Activated CD8-positive, alpha-beta memory T cell treated with anti-CD3 and anti-CD28 coated beads for 24 hours (primary cell): ENCODE measurements around the gene PPP1R1B.

Experiments used
- DNase-seq: peaks from one replicate; pipeline ENCODE4 v3.0.0-alpha.2; 2020

Gene PPP1R1B

GRCh38 chr17:39600997-39601597 is 25.7 kb upstream of the PPP1R1B start:
- no peak for DNase-seq

GRCh38 chr17:39601758-39602532 is 24.8 kb upstream of the PPP1R1B start:
- DNase-seq: no peak

GRCh38 chr17:39602533-39603303 is 24.0 kb upstream of the PPP1R1B start:
- DNase-seq: no peak

- DNase-seq: no peak
Measured at GRCh38 chr17:39603304-39604016, 23.3 kb upstream of the PPP1R1B start.

GRCh38 chr17:39604911-39605491 is 21.8 kb upstream of the PPP1R1B start:
- no peak for DNase-seq

GRCh38 chr17:39605492-39606433 is 21.0 kb upstream of the PPP1R1B start:
- no peak for DNase-seq

- DNase-seq: peak; percentile 64
Measured at GRCh38 chr17:39606434-39607056, 20.2 kb upstream of the PPP1R1B start.

- peak; percentile 54 for DNase-seq
Measured at GRCh38 chr17:39607057-39607850, 19.5 kb upstream of the PPP1R1B start.

- no peak for DNase-seq
Measured at GRCh38 chr17:39607851-39608130, 19.0 kb upstream of the PPP1R1B start, which contains the start of gene NEUROD2. Gene NEUROD2, minus strand, starts transcription at chr17:39607920. Its CDS starts 1,321 bp downstream, at chr17:39606599.

- no peak for DNase-seq
Measured at GRCh38 chr17:39608142-39608981, 18.4 kb upstream of the PPP1R1B start.

- DNase-seq: no peak
Measured at GRCh38 chr17:39609416-39610025, 17.2 kb upstream of the PPP1R1B start.

GRCh38 chr17:39611401-39612112 is 15.2 kb upstream of the PPP1R1B start:
- DNase-seq: no peak

- no peak for DNase-seq
Measured at GRCh38 chr17:39612291-39612894, 14.4 kb upstream of the PPP1R1B start.

GRCh38 chr17:39612935-39613464 is 13.8 kb upstream of the PPP1R1B start:
- no peak for DNase-seq

GRCh38 chr17:39614545-39615157 is 12.1 kb upstream of the PPP1R1B start:
- DNase-seq: no peak

- no peak for DNase-seq
Measured at GRCh38 chr17:39615434-39615833, 11.3 kb upstream of the PPP1R1B start.

GRCh38 chr17:39617100-39617445 is 9.7 kb upstream of the PPP1R1B start:
- DNase-seq: no peak
